Tibial nerve (tissue), 4 donors: ENCODE data around the gene JARID2. TPM values are rescaled to one million over a fixed set of nuclear protein-coding genes. Genes with fewer than 3 reads are reported as not detected.

Experiments
- DNase-seq, 2 donors: peaks; one replicate each; pipeline ENCODE4 v3.0.0-alpha.2; 2019; ENCODE audit warnings: low spot score in 2 of 2
- H3K27ac ChIP-seq, 4 donors: fragments of 200-600 bp; sonication (generic) in 3 of 4; one replicate each; pipeline ENCODE4 v1.5.1; 2017 to 2019; ENCODE audit warnings: mild to moderate bottlenecking in 1 of 4
- H3K27me3 ChIP-seq, 2 donors: fragments of 200-600 bp; sonication (generic) in 1 of 2; one replicate each; pipeline versions ENCODE4 v1.5.1 to v1.6.0; 2017 to 2019
- H3K36me3 ChIP-seq, 3 donors: fragments of 200-600 bp; sonication (generic); one replicate each; pipeline ENCODE4 v1.5.1; 2018 to 2019
- H3K4me1 ChIP-seq, 4 donors: fragments of 200-600 bp; sonication (generic) in 3 of 4; one replicate each; pipeline ENCODE4 v1.5.1; 2017 to 2019
- H3K4me3 ChIP-seq, 4 donors: fragments of 200-600 bp; sonication (generic) in 3 of 4; one replicate each; pipeline ENCODE4 v1.5.1; 2017 to 2019; ENCODE audit warnings: mild to moderate bottlenecking in 1 of 4, moderate library complexity in 1 of 4
- H3K9me3 ChIP-seq, 4 donors: fragments of 200-600 bp; sonication (generic) in 3 of 4; one replicate each; pipeline ENCODE4 v1.5.1; 2017 to 2019
- EP300 ChIP-seq, 2 donors: sonication (generic); formaldehyde crosslinking; IDR thresholded peaks; one replicate each; pipeline ENCODE4 v1.6.1; 2017; ENCODE audit warnings: antibody characterized with exemption in 2 of 2, mild to moderate bottlenecking in 1 of 2
- POLR2A ChIP-seq, 2 donors: fragments of 450-650 bp; IDR thresholded peaks; one replicate each; pipeline ENCODE4 v1.6.1; 2017; ENCODE audit warnings: antibody characterized with exemption in 2 of 2, mild to moderate bottlenecking in 2 of 2, moderate library complexity in 2 of 2
- WGBS, 2 donors: methylation state at CpG; one replicate each; pipeline ENCODE4 v1.1.5; 2018; 5-methylcytosine and 5-hydroxymethylcytosine counted together
- total RNA-seq, 4 donors: library from RNA; depleted of rRNA; stranded (reverse); fragments of >200 nt; gene quantifications; one replicate each; pipeline ENCODE4 v1.1.0, GENCODE V29; 2016
- TF ChIP-seq, protein P1 (sequence below), 5 experiments: fragments of 200-600 bp in 3 of 5; fragments of 450-650 bp in 2 of 5; sonication (generic) in 3 of 5; IDR thresholded peaks; one replicate each; pipeline ENCODE4 v1.5.1; 2016 to 2019; ENCODE audit warnings: antibody characterized with exemption in 5 of 5, mild to moderate bottlenecking in 3 of 5, moderate library complexity in 2 of 5

JARID2 gene
- total RNA-seq, 4 donors from 2014 or later: 9.0 to 26.1 (median 9.8) TPM

GRCh38 chr6:15352845-15353244 lies 107.0 kb downstream of the JARID2 start:
- no peak for DNase-seq
- Histone ChIP-seq H3K27me3 (no peaks in the 10 kb centered on the region), H3K4me3 (no peak overlapping the region), H3K4me1 (peaks cover 0 to 50% (median 23%) of the 10 kb centered on the region in 4 donors), H3K9me3 (no peaks in the 10 kb centered on the region), H3K36me3 (no peaks in the 10 kb centered on the region), H3K27ac (no peak overlapping the region)
- TF ChIP-seq POLR2A (IDR thresholded peaks at IDR 0.05) (no peak), EP300 (IDR thresholded peaks at IDR 0.05) (no peak)
- TF ChIP-seq, protein P1, sequence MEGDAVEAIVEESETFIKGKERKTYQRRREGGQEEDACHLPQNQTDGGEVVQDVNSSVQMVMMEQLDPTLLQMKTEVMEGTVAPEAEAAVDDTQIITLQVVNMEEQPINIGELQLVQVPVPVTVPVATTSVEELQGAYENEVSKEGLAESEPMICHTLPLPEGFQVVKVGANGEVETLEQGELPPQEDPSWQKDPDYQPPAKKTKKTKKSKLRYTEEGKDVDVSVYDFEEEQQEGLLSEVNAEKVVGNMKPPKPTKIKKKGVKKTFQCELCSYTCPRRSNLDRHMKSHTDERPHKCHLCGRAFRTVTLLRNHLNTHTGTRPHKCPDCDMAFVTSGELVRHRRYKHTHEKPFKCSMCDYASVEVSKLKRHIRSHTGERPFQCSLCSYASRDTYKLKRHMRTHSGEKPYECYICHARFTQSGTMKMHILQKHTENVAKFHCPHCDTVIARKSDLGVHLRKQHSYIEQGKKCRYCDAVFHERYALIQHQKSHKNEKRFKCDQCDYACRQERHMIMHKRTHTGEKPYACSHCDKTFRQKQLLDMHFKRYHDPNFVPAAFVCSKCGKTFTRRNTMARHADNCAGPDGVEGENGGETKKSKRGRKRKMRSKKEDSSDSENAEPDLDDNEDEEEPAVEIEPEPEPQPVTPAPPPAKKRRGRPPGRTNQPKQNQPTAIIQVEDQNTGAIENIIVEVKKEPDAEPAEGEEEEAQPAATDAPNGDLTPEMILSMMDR (IDR thresholded peaks at IDR 0.05): no peak
- WGBS, 2 donors: 40 to 48% methylated on average over 2 of the region's 2 CpGs

DNA sequence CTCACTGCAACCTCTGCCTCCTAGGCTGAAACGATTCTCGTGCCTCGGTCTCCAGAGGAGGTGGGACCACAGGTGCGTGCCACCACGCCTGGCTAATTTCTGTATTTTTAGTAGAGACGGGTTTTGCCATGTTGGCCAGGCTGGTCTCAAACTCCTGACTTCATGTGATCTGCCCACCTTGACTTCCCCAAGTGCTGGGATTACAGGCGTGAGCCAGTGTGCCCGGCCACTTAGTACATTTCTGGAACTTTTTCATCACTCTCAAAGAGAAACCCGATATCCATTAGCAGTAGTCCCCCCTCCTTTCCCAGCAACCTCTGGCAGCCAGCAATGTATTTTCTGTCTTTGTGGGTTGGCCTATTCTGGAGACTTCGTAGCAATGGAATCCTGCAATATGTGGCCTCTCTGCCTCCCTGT lies 109.8 kb downstream of the JARID2 start:
- Histone ChIP-seq H3K4me3 (no peak overlapping the region), H3K27ac (no peak overlapping the region), H3K9me3 (no peaks in the 10 kb centered on the region), H3K27me3 (no peaks in the 10 kb centered on the region), H3K36me3 (no peaks in the 10 kb centered on the region), H3K4me1 (peaks cover 0 to 37% (median 25%) of the 10 kb centered on the region in 4 donors)
- no peak for DNase-seq
- 68 to 74% methylated on average over 10 of the region's 10 CpGs for WGBS, 2 donors
- TF ChIP-seq POLR2A (IDR thresholded peaks at IDR 0.05) (no peak), EP300 (IDR thresholded peaks at IDR 0.05) (no peak)
- TF ChIP-seq, protein P1 (IDR thresholded peaks at IDR 0.05): no peak

DNA sequence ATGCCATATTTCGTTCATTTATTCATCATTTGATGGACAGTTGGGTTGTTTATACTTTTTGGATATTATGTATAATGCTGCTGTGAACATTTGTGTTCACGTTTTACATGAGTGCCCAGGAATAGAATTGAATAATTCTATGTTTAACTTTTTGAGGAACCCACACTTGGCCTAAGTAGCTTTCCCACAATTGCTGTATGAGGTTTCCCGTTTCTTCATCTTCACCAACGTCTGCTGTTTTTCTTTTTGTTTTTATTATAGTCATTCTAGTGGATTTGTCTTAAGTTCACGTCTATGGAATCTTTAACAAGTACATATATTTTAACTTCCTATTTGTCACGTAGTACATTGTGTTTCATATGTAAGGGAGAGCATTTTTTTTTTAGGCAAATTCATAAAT lies 110.3 kb downstream of the JARID2 start:
- no peaks in the 10 kb centered on the region for H3K36me3 ChIP-seq
- DNase-seq: no peak
- no peaks in the 10 kb centered on the region for H3K27me3 ChIP-seq
- no peak overlapping the region for H3K4me3 ChIP-seq
- TF ChIP-seq EP300 (IDR thresholded peaks at IDR 0.05): no peak
- no peak for TF ChIP-seq POLR2A (IDR thresholded peaks at IDR 0.05)
- TF ChIP-seq, protein P1 (IDR thresholded peaks at IDR 0.05): no peak
- WGBS, 2 donors: 73 to 74% methylated on average over 6 of the region's 6 CpGs
- no peaks in the 10 kb centered on the region for H3K9me3 ChIP-seq
- H3K4me1 ChIP-seq: peaks cover 0 to 35% (median 23%) of the 10 kb centered on the region in 4 donors
- H3K27ac ChIP-seq: no peak overlapping the region

GRCh38 chr6:15356937-15357336 lies 111.1 kb downstream of the JARID2 start:
- Histone ChIP-seq H3K9me3 (no peaks in the 10 kb centered on the region), H3K4me1 (peaks cover 0 to 28% (median 16%) of the 10 kb centered on the region in 4 donors), H3K36me3 (no peaks in the 10 kb centered on the region), H3K27ac (no peak overlapping the region), H3K4me3 (no peak overlapping the region), H3K27me3 (no peaks in the 10 kb centered on the region)
- WGBS, 2 donors: 65 to 71% methylated on average over 5 of the region's 5 CpGs
- DNase-seq: no peak
- no peak for TF ChIP-seq EP300 (IDR thresholded peaks at IDR 0.05)
- TF ChIP-seq, protein P1 (IDR thresholded peaks at IDR 0.05): no peak
- TF ChIP-seq POLR2A (IDR thresholded peaks at IDR 0.05): no peak

DNA sequence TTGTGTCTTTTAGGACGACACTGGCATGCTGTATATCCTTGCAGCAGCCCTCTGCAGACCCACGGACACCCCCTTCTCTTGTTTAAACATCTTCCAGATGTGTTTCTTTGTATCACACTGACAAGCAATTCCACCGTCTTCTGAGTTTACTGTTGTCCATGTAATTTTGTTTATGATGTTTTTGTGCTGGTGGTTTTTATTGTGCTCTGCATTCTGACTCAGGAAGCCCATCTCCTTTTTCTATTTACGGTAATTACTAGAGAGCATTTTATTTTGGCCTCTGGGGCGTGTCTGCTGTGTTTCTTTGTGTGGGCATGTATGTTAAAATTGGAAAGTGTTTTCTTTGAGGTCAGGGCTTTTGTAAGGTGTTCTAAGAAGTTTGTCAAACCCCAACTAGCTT lies 111.9 kb downstream of the JARID2 start:
- Histone ChIP-seq H3K4me3 (no peak overlapping the region), H3K4me1 (peaks cover 0 to 20% (median 9%) of the 10 kb centered on the region in 4 donors), H3K27me3 (no peaks in the 10 kb centered on the region), H3K27ac (no peak overlapping the region), H3K36me3 (no peaks in the 10 kb centered on the region), H3K9me3 (no peaks in the 10 kb centered on the region)
- 67 to 71% methylated on average over 5 of the region's 5 CpGs for WGBS, 2 donors
- no peak for DNase-seq
- no peak for TF ChIP-seq EP300 (IDR thresholded peaks at IDR 0.05)
- TF ChIP-seq POLR2A (IDR thresholded peaks at IDR 0.05): no peak
- TF ChIP-seq, protein P1 (IDR thresholded peaks at IDR 0.05): no peak
